Stimulated activated CD4-positive, alpha-beta T cell treated with anti-CD3 and anti-CD28 coated beads, Interleukin-4, amount 100 ng/mL, for 48 hours (primary cell): Measurements from ENCODE around the gene NAP1L1.
A peak's percentile ranks its signal among the peaks of the same experiment; 100 is the strongest.

Experiments
- DNase-seq, 2 donors: peaks; one replicate each; pipeline ENCODE4 v3.0.0-alpha.2; 2020; ENCODE audit warnings: low read depth in 2 of 2

Gene NAP1L1

GRCh38 chr12:76083904-76084862 lies at the start of gene NAP1L1:
Gene NAP1L1 (minus strand): TSS chr12:76084685. CDS start chr12:76074219, 10,466 bp downstream.
- DNase-seq: peak; percentile 93 to 97

- no peak for DNase-seq
Measured at GRCh38 chr12:76127588-76127987, 43.1 kb upstream of the NAP1L1 start.

DNA sequence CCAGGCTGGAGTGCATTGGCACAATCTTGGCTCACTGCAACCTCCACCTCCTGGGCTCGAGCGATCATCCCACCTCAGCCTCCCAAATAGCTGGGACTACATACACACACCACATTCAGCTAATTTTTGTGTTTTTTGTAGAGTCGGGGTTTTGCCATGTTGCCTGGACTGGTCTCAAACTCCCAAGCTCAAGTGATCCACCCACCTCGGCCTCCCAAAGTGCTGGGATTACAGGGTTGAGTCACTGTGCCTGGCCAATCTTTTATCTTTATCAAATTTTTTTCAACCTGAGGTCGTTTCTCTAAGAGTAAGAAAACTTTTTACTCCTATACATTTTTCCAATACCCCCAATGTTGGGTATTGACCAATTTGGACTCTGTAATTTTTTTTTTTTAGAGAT lies 40.0 kb upstream of the NAP1L1 start:
- no peak for DNase-seq

- DNase-seq: no peak
Measured at GRCh38 chr12:76123259-76124212, 39.1 kb upstream of the NAP1L1 start.

GRCh38 chr12:76119887-76120286 lies 35.4 kb upstream of the NAP1L1 start:
- DNase-seq: no peak

- DNase-seq: no peak
Measured at GRCh38 chr12:76117751-76118150, 33.3 kb upstream of the NAP1L1 start.

GRCh38 chr12:76117067-76117691 lies 32.7 kb upstream of the NAP1L1 start:
- DNase-seq: no peak

DNA sequence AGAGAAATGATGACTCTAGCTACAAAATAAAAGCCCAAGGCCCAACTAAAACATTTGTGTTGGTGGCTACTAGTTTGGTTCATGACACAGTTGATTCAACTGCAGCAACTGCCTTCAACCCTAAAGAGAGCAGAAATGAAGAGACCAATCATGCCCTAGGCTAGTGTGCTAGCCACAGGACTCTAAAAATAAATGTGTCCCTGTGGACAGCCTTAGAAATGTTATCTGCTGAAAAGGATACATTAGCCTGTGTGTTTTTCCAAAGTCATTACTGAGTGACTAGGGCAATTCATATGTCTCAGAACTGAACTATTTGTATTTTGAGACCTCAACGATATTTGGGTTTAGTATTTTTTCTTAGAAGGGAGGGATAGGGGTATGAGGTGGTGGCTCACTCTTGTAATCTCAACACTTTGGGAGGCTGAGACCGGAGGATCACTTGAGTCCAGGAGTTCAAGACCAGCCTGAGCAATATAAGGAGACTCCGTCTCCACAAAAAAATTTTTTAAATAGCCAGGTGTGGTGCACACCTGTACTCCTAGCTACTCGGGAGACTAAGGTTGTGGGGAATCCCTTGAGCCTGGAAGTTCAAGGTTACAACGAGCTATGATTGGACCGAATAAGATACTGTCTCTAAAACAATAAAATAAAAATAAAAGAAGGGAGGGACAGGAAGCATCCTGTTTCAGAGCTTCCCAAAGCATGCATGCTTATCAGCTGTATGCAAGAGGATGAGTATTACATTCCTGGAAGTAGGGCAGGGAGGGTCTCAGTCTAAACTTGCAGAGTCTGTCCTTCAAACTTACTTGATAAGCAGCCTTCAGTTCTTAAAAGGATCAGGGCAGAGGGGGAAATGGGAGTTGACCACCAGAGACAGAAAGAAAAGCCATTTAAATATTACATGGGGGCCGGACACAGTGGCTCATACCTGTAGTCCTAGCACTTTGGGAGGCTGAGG lies 29.6 kb upstream of the NAP1L1 start:
- no peak for DNase-seq

DNA sequence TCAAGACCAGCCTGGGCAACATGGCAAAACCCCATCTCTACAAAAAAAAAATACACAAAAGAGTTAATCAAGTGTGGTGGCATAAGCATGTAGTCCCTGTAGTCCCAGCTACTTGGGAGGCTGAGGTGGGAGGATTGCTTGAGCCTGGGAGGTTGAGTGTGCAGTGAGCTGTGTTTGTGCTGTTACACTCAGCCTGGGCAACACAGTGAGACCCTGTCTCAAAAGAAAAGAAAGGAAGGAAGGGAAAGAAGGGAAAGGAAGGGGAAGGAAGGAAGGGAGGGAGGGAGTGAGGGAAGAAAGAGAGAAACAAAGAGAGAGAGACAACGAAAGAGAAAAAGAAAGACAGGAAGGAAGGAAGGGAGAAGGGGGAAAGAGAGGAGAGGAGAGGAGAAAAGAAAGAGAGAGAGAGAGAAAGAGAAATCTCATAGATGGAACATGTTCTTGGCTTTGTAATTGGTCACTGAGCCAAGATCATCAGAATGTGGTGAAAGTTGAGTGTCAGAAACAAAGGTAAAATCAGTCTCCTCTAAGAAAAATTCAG lies 26.8 kb upstream of the NAP1L1 start:
- DNase-seq: no peak

- no peak for DNase-seq
Measured at GRCh38 chr12:76109879-76110278, 25.4 kb upstream of the NAP1L1 start.

- DNase-seq: no peak
Measured at GRCh38 chr12:76108356-76108755, 23.9 kb upstream of the NAP1L1 start.

DNA sequence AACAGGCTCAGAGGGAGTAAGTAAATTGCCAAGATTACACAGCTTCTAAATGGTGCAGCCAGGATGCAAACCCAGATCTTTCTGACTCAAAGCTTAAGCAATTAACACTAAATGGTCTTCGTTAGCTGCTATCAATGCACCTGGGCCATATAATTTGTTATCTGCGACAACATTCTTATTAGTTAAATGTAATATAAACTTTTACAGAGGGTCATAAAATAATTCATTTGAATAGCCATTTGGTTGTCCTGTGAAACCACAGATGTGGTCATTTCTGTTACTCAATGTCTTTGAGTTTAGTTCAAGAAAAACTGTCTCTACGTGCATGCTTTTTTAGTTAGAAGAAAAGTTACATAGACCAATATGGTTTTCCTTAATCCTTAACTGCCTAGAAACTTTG lies 22.1 kb upstream of the NAP1L1 start:
- DNase-seq: no peak

DNA sequence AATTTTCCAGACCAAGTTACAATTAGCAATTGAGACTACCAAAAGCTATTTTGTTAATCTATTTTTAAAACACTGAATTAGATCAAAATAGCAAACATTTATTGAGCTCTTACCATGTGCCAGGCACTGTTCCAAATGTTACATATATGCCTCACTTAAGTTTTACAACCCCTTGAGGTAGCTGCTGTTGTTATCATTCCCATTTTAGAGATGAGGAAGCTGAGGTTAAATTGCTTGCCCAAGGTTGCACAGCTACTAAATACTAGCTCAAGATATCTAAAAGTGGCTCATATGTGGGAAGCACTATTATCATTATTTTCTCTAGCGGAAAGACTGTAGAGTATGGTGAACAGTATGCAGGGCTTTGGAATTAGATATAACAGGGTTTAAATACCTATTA lies 19.5 kb upstream of the NAP1L1 start:
- DNase-seq: no peak

DNA sequence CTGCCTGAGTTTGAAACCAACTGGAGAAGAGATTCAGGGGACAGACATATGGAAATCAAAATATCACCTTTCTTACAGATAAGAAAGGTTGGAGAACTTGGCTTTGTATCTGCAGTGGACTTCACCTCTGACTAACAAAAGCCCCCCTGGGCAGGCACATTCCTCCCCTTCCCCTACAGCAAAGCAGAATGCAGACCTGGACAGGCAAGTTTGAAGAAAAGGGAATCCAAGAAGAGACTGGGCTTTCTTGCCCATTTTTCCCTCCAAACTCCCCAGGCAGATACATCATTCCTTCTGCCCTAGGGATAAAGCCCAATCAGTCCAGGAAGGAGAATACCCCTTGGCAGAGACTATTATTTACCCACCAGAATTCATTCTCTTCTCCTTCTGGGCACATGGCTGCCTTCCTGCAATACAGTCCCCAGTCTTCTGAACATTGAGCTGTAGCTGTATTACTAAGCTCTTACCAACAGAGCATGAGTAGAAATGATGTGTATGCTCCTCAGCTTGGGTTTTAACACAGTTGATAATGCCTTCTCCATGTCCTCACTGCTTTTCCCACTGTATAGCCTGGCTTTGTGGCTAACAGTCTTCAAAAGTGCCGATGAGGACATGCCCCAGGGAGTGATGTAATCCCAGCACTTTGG lies 17.4 kb upstream of the NAP1L1 start:
- DNase-seq: no peak

GRCh38 chr12:76096079-76096646 lies 11.7 kb upstream of the NAP1L1 start:
- no peak for DNase-seq

- no peak for DNase-seq
Measured at GRCh38 chr12:76094754-76095153, 10.3 kb upstream of the NAP1L1 start.

GRCh38 chr12:76091246-76091754 lies 6.8 kb upstream of the NAP1L1 start:
- DNase-seq: no peak

DNA sequence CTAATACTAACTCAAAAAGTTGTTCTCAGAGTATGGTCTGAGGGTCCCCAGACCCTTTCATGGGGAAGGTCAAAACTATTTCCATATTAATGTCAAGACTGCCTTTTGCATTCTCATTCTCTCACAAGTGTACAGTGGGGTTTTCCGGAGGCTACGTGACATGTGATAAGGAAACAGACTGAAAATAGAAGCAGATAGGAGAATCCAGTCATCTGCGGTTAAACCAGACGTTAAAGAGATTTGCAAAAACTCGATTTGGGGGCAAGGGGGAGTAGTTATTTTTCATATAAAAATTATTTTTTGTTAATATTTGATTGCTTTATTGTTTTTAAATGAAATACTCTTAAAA lies 1.0 kb upstream of the NAP1L1 start:
- peak in 1 of 2 donors; percentile 29 for DNase-seq

GRCh38 chr12:76084863-76085519 lies 506 bp upstream of the NAP1L1 start:
- DNase-seq: no peak
